MM.1S (cell line): Measurements from ENCODE around the gene HBQ1.

Experiments
- DNase-seq: peaks from one replicate; pipeline ENCODE4 v3.0.0-alpha.2; 2015
- H2AFZ ChIP-seq: fragments of 300-600 bp; sonication (generic); 2 replicates; pipeline ENCODE4 v1.6.0; 2016; ENCODE audit warnings: antibody characterized with exemption, low read length
- H3F3A ChIP-seq: fragments of 300-600 bp; sonication (generic); 2 replicates; pipeline ENCODE4 v1.6.1; 2016; ENCODE audit warnings: mild to moderate bottlenecking, antibody characterized with exemption, low read length, moderate library complexity, mixed read lengths; ENCODE audit not compliant: insufficient read depth
- H3K27ac ChIP-seq: fragments of 300-600 bp; sonication (generic); 2 replicates; pipeline ENCODE4 v1.5.1; 2016; ENCODE audit warnings: mild to moderate bottlenecking, low read length
- H3K27me3 ChIP-seq: fragments of 300-600 bp; sonication (generic); replicated peaks from 2 replicates; pipeline ENCODE4 v1.6.0; 2016; ENCODE audit warnings: low read length; ENCODE audit not compliant: insufficient read depth
- H3K36me3 ChIP-seq: fragments of 300-600 bp; sonication (generic); replicated peaks from 2 replicates; pipeline ENCODE4 v1.6.1; 2016; ENCODE audit warnings: mild to moderate bottlenecking, low read length, mixed read lengths; ENCODE audit not compliant: insufficient read depth
- H3K4me1 ChIP-seq: fragments of 300-600 bp; sonication (generic); 2 replicates; pipeline ENCODE4 v1.6.1; 2016; ENCODE audit warnings: low read length, mixed read lengths
- H3K4me2 ChIP-seq: fragments of 300-600 bp; sonication (generic); 2 replicates; pipeline ENCODE4 v1.6.0; 2016; ENCODE audit warnings: low read depth, low read length
- H3K4me3 ChIP-seq: fragments of 300-600 bp; sonication (generic); 2 replicates; pipeline ENCODE4 v1.5.1; 2016; ENCODE audit warnings: low read length, mixed read lengths
- H3K79me2 ChIP-seq: fragments of 300-600 bp; sonication (generic); 2 replicates; pipeline ENCODE4 v1.6.1; 2016; ENCODE audit warnings: mixed run types, low read length, mixed read lengths
- H3K9ac ChIP-seq: fragments of 300-600 bp; sonication (generic); 2 replicates; pipeline ENCODE4 v1.6.1; 2016; ENCODE audit warnings: low read length, mixed read lengths
- H3K9me2 ChIP-seq: fragments of 300-600 bp; sonication (generic); replicated peaks from 2 replicates; pipeline ENCODE4 v1.6.1; 2016; ENCODE audit warnings: mild to moderate bottlenecking, low read length, mixed read lengths; ENCODE audit not compliant: insufficient read depth
- H3K9me3 ChIP-seq: fragments of 300-600 bp; sonication (generic); replicated peaks from 2 replicates; pipeline ENCODE4 v1.6.1; 2016; ENCODE audit warnings: mild to moderate bottlenecking, low read length, mixed read lengths; ENCODE audit not compliant: insufficient read depth
- H4K20me1 ChIP-seq: fragments of 300-600 bp; sonication (generic); 2 replicates; pipeline ENCODE4 v1.6.1; 2016; ENCODE audit warnings: mild to moderate bottlenecking, low read length, moderate library complexity, mixed read lengths; ENCODE audit not compliant: insufficient read depth
- CTCF ChIP-seq: fragments of 300-600 bp; sonication (generic); IDR thresholded peaks from 2 replicates; pipeline ENCODE4 v1.5.1; 2016; ENCODE audit warnings: antibody characterized with exemption, low read length, mixed read lengths
- EZH2 ChIP-seq: fragments of 300-600 bp; sonication (generic); optimal IDR thresholded peaks from 2 replicates; pipeline ENCODE3; 2017; ENCODE audit warnings: low read depth, mild to moderate bottlenecking, antibody characterized with exemption, low read length, mixed read lengths
- EZH2phosphoT487 ChIP-seq: fragments of 300-600 bp; sonication (generic); IDR thresholded peaks from 2 replicates; pipeline ENCODE4 v1.6.1; 2018; ENCODE audit warnings: antibody characterized with exemption, low read length

The HBQ1 gene

DNA sequence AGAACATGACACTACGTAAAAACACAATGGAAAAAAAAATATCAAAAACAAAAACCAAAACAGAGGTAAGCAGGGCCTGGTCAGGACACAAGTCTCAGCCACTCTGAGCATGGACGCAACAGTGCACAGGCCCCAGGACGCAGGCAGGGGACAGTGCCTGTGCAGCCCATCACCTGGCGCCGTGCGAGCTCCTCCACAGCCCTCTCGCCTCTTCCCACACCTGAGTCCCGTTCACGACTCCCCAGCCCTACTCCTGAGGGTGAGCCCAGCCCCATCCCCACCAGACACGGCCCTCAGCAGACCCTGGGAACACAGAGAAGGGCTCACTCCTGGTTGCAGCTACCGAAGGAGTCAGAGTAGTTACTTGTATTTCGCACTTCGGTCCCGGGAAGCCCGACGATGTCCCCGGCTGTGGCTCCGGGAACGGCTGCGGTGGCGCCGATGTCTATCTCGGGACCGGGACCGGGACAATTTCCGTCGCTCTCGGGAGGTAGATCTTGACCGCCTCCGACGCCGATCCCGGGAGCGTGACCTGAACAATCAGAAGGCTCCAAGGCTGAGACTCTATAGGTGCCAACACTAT is 9.4 kb downstream of the HBQ1 start:
- TF ChIP-seq EZH2phosphoT487 (no peak), CTCF (no peak), EZH2 (no peak)

DNA sequence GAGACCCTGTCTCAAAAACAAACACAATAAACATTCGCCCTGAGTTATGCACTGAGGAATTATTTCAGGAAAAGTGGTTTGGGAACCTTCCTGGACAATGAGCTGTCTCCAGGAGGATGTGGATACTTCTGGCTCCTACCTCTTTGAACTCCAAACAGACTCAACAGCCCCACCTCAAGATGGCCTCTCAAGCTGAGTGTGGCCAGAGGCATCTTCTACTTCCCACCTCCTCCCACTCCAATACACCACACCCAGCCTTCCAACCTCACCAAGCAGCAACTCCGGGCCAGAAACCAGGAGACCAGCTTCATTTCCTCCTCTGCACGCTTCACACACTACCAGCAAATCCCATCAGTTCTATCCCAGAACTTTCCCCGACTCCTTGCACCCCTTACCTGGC is 11.6 kb downstream of the HBQ1 start:
- DNase-seq, result no peak
- Histone ChIP-seq H3K27me3 (no peaks in the 10 kb centered on the region), H3K9me2 (no peaks in the 10 kb centered on the region), H3F3A (no peaks in the 10 kb centered on the region), H3K27ac (no peak overlapping the region), H2AFZ (no peak overlapping the region), H3K9ac (no peak overlapping the region), H4K20me1 (no peaks in the 10 kb centered on the region), H3K36me3 (no peaks in the 10 kb centered on the region), H3K9me3 (no peaks in the 10 kb centered on the region), H3K4me2 (no peak overlapping the region), H3K4me3 (no peak overlapping the region), H3K4me1 (no peaks in the 10 kb centered on the region), H3K79me2 (no peaks in the 10 kb centered on the region)
- no peak for TF ChIP-seq EZH2phosphoT487
- no peak for TF ChIP-seq CTCF

More for the DNA sequence above, 9.4 kb downstream of the HBQ1 start:
- Histone ChIP-seq H2AFZ (no peak overlapping the region), H3F3A (no peaks in the 10 kb centered on the region), H3K9me3 (no peaks in the 10 kb centered on the region), H3K4me1 (no peaks in the 10 kb centered on the region), H3K79me2 (no peaks in the 10 kb centered on the region), H3K27ac (no peak overlapping the region), H3K9ac (no peak overlapping the region), H4K20me1 (no peaks in the 10 kb centered on the region), H3K4me3 (no peak overlapping the region), H3K36me3 (no peaks in the 10 kb centered on the region), H3K9me2 (no peaks in the 10 kb centered on the region), H3K27me3 (no peaks in the 10 kb centered on the region), H3K4me2 (no peak overlapping the region)
- no peak for DNase-seq

DNA sequence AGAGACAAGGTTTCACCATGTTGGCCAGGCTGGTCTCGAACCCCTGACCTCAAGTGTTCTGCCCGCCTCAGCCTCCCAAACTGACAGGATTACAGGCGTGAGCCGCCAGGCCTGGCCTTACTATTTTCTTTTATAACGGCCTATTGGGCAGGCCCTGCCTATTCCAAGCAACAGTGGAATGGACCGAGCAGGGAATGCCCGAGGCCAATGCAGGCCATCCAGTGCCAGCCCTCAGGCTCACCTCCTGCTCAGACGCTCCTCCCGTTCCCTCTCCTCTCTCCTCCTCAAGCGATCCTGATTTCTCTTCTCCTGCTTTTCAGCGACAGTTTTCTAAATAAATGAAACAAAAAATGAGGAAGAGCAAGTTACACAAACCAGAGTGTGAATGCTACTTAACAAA is 12.4 kb downstream of the HBQ1 start:
- Histone ChIP-seq H3K9ac (no peak overlapping the region), H3K4me2 (no peak overlapping the region), H3K4me1 (no peaks in the 10 kb centered on the region), H3K36me3 (no peaks in the 10 kb centered on the region), H3K27me3 (no peaks in the 10 kb centered on the region), H3K9me3 (no peaks in the 10 kb centered on the region), H3K9me2 (no peaks in the 10 kb centered on the region), H2AFZ (no peak overlapping the region), H3K4me3 (no peak overlapping the region), H3F3A (no peaks in the 10 kb centered on the region), H3K27ac (no peak overlapping the region), H4K20me1 (no peaks in the 10 kb centered on the region), H3K79me2 (no peaks in the 10 kb centered on the region)
- no peak for TF ChIP-seq CTCF
- TF ChIP-seq EZH2phosphoT487, result no peak
- no peak for DNase-seq

- H3K9me3 ChIP-seq, result no peaks in the 10 kb centered on the region
- TF ChIP-seq EZH2phosphoT487 (no peak), CTCF (no peak), EZH2 (no peak)
- no peaks in the 10 kb centered on the region for H3K9me2 ChIP-seq
- H3K4me1 ChIP-seq, result no peaks in the 10 kb centered on the region
- no peak overlapping the region for H3K9ac ChIP-seq
- H3K36me3 ChIP-seq, result no peaks in the 10 kb centered on the region
- no peak overlapping the region for H3K27ac ChIP-seq
- no peaks in the 10 kb centered on the region for H3F3A ChIP-seq
- H2AFZ ChIP-seq, result no peak overlapping the region
- no peak overlapping the region for H3K4me2 ChIP-seq
- no peaks in the 10 kb centered on the region for H3K27me3 ChIP-seq
- H3K4me3 ChIP-seq, result no peak overlapping the region
- peaks cover 3% of the 10 kb centered on the region; the same call in 1 of the 2 replicates for H3K79me2 ChIP-seq
- H4K20me1 ChIP-seq, result no peaks in the 10 kb centered on the region
- no peak for DNase-seq
These were observed 13.2 kb downstream of the HBQ1 start for GRCh38 chr16:193441-193840.
